ENCODE measurements around the gene DOK5. TPM values are rescaled to one million over a fixed set of nuclear protein-coding genes. Genes with fewer than 3 reads are reported as not detected.

DOK5 gene
- total RNA-seq, 1 donor from 2014 or later = 3.5 TPM

DNA sequence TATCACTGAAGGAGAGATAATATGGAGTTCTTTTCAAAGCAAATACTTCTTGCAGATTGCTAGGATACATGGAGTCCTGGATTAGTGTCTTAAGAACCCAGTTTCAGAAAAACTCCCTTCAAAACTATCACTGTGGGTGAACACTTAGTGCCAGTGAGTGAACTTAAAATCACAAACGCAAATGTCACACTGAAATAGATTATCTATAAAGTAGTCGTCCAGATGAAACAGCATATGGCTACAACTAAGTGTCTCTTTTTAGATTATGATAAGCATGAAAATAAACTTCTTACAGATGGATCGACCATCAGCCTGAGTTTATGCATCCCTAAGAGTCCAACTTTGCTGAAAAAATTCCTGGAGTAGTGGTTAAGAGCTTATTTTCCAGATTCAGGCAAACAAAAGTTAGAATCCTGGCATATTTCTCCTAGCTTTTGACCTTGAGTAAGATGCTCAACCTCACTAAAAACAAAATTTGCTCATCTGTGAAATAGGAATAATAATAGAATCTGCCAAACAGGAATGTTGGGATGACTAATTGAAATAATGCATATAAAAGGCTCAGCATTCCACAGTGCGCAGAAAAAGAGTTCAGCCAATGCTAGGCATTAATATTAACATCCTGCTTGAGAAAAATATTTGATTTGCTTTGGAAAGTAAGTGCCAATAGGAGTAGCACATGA is 70.4 kb downstream of the DOK5 start:
- DNase-seq (ENCODE audit: low read depth) = no peak
- TF ChIP-seq, protein P1, sequence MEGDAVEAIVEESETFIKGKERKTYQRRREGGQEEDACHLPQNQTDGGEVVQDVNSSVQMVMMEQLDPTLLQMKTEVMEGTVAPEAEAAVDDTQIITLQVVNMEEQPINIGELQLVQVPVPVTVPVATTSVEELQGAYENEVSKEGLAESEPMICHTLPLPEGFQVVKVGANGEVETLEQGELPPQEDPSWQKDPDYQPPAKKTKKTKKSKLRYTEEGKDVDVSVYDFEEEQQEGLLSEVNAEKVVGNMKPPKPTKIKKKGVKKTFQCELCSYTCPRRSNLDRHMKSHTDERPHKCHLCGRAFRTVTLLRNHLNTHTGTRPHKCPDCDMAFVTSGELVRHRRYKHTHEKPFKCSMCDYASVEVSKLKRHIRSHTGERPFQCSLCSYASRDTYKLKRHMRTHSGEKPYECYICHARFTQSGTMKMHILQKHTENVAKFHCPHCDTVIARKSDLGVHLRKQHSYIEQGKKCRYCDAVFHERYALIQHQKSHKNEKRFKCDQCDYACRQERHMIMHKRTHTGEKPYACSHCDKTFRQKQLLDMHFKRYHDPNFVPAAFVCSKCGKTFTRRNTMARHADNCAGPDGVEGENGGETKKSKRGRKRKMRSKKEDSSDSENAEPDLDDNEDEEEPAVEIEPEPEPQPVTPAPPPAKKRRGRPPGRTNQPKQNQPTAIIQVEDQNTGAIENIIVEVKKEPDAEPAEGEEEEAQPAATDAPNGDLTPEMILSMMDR (IDR thresholded peaks at IDR 0.05; ENCODE audit: insufficient read depth, low read length, poor library complexity, severe bottlenecking) = no peak
- Histone ChIP-seq H3K4me3 (ENCODE audit: low read depth, low read length) (no peak overlapping the region), H3K36me3 (ENCODE audit: control insufficient read depth, insufficient read depth, low read length) (no peaks in the 10 kb centered on the region), H3K27me3 (ENCODE audit: control insufficient read depth, insufficient read depth, low read length) (no peaks in the 10 kb centered on the region)

DNA sequence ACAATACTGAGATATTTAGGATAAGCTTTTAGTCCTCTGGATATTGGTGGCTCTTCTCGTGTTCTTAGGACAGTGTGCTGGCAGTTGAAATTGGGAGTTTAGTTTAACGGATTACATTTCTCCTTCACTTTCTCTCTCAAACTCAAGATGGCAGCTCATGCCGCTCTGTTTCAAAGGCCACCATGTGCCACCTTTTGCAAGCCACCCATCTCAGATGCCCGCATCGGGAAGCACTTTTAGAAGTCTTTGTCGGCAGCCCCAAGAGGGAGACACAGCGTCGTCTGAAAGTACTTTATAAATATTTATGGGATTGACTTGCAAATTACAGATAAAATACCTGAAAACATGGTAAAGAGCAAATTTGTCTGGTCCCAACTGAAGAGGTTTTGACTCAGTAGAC is 73.5 kb downstream of the DOK5 start:
- TF ChIP-seq, protein P1 (IDR thresholded peaks at IDR 0.05; ENCODE audit: insufficient read depth, low read length, poor library complexity, severe bottlenecking) = no peak

DNA sequence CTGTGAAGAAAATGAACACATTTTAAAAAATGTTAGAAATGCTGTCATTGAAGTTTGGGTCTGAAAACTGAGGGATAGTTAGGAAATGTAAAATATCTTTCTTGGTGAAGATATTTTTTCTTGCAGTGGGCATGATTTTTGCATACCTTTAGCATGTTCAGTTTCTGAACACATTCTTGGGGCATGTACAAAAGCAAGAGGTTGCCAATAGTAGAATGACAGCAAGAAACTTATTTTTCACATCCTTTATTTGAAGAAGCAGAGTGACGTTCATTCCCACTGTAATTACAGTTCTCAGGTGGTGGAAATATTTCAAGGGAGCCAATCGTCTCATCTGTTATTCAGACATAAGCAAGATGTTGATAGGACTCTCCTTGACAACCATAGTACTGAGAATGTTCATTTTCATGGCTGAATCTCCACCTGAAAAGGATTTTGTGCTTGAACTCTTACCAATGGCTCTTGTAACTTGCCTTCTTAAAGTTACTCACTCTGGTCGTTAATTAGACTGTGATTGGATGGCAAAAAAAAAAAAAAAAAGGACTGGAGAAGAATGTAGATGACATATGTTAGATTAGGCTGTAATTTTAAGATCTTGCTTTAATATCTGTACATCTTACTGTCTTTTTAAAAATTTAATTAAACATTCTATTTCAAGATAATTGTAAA is 74.4 kb downstream of the DOK5 start:
- no peaks in the 10 kb centered on the region for H3K36me3 ChIP-seq (ENCODE audit: control insufficient read depth, insufficient read depth, low read length)
- no peaks in the 10 kb centered on the region for H3K27me3 ChIP-seq (ENCODE audit: control insufficient read depth, insufficient read depth, low read length)
- TF ChIP-seq, protein P1 (IDR thresholded peaks at IDR 0.05; ENCODE audit: insufficient read depth, low read length, poor library complexity, severe bottlenecking) = no peak
- H3K4me3 ChIP-seq (ENCODE audit: low read depth, low read length) = no peak overlapping the region
- DNase-seq (ENCODE audit: low read depth) = no peak

More for the DNA sequence above, 73.5 kb downstream of the DOK5 start:
- no peak for DNase-seq (ENCODE audit: low read depth)
- Histone ChIP-seq H3K27me3 (ENCODE audit: control insufficient read depth, insufficient read depth, low read length) (no peaks in the 10 kb centered on the region), H3K4me3 (ENCODE audit: low read depth, low read length) (no peak overlapping the region), H3K36me3 (ENCODE audit: control insufficient read depth, insufficient read depth, low read length) (no peaks in the 10 kb centered on the region)

DNA sequence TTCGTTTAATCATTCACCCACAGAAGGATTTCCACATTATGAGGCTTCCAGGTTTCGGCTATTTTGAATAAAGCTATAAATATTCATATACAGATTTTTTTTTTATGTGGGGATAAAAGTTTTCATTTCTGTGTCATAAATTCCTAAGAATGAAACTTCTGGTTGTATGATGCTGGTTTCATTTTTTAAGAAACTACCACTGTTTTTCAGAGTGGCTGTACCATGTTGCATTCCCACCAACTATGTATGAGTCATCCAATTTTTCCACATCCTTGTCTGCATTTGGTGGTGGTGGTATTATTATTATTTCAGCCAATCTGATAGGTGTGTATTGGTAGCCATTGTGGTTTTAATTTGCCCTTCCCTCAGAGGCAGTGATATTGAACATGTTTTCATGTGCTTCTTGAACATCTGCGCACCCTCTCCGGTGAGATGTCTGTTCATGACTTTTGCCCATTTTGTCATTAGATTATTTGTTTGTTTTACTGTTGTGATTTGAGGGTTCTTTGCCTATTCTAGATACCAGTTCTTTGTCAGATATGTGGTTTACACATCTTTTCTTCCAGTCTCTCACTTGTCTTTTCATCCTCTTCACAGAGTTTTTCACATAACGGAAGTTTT is 75.5 kb downstream of the DOK5 start:
- TF ChIP-seq, protein P1 (IDR thresholded peaks at IDR 0.05; ENCODE audit: insufficient read depth, low read length, poor library complexity, severe bottlenecking) = no peak
- Histone ChIP-seq H3K36me3 (ENCODE audit: control insufficient read depth, insufficient read depth, low read length) (no peaks in the 10 kb centered on the region), H3K27me3 (ENCODE audit: control insufficient read depth, insufficient read depth, low read length) (no peaks in the 10 kb centered on the region), H3K4me3 (ENCODE audit: low read depth, low read length) (no peak overlapping the region)
- no peak for DNase-seq (ENCODE audit: low read depth)

DNA sequence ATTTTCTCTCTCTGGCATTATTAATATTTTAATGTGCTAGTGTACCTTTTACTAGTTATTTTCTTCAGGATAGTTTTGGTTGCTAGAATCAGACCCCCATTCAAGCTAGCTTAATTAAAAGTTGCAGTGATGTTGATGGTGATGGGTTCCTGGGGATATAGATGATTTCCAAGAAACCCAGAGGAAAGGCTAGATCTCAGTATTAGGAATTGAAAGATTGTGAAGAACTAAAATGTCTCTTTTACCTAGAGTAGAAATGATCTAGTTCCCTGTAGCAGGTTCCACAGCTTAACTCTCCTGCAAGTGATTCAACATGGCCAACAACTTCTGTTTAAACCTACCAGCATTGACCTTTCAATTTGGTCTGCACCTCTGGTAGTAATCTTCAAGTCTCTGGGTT is 78.6 kb downstream of the DOK5 start:
- no peak for DNase-seq (ENCODE audit: low read depth)
- Histone ChIP-seq H3K4me3 (ENCODE audit: low read depth, low read length) (no peak overlapping the region), H3K27me3 (ENCODE audit: control insufficient read depth, insufficient read depth, low read length) (no peaks in the 10 kb centered on the region)

More for the DNA sequence above, 78.6 kb downstream of the DOK5 start:
- H3K36me3 ChIP-seq (ENCODE audit: control insufficient read depth, insufficient read depth, low read length) = no peaks in the 10 kb centered on the region
- TF ChIP-seq, protein P1 (IDR thresholded peaks at IDR 0.05; ENCODE audit: insufficient read depth, low read length, poor library complexity, severe bottlenecking) = no peak
